HG03469 (cell line): ENCODE data around the gene NPAS4.
"Not testable (repeated sequence)": the region's sequence is repeated elsewhere in the genome, so short reads cannot be mapped to it uniquely, and the experiment has no call there.

ENCODE experiments used
- ATAC-seq: cut with Tn5 transposase; IDR thresholded peaks from one replicate; pipeline ENCODE4 v1.9.1; 2021; ENCODE audit warnings: mild to moderate bottlenecking, moderate library complexity, moderate number of reproducible peaks; ENCODE audit not compliant: unreplicated experiment

The NPAS4 gene

DNA sequence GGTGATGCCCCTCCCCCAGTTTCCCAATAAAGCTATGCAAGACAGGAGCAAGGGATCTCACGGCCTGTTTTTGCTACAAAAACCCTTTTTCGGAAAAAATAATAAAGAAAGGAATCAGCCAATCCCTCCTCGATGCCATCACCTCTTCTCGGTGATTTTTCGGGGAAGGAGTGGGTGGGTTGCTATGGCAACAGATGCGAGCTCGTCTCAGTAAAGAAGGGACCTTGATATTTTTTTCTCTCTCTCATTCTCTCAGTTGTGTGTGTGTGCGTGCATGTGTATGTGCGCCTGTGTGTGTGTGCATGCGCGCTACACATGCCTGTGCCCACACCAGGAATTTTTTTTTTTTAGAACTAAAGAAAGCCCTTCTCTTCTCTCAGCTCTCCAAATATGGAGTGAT is 3.8 kb upstream of the NPAS4 start:
- ATAC-seq = no peak

DNA sequence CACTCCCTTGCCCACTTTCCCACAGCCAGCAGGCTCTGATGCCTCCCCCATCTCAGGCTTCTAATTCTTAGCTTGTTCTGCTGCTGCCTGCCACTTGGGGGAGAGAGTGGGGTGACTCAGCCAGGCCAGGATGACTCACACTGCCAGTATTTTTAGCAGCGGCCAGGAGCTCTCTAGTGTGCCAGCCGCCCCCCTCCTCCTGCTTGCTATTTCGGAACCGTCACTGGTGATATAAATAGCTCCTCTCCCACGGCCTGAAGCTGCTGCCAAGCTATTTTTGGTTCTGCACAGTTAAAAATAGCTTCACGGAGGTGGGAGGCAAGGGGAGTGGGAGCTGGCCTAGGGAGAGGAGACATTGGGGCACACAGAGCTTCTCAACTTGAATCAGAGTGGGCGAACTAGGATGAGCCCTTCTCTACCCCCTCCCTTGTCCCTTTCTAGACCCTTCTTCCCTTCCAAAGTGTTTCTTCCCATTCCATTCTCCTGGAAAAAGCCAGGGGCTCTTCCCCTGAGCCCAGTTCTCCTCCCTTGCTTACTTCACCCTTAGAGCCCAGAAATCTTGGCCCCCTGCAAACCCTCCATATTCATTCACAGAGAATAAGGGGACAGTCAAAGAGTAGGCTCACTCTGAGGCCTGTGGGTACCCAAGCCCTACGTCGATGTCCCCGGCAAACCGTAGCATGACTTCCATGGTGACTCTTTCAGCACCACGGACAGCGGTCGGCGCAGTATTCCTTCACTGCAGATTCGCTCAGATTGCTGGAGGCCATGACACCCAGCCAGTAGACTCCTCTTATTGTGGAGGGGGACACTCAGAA is 2.5 kb upstream of the NPAS4 start:
- ATAC-seq = no peak

DNA sequence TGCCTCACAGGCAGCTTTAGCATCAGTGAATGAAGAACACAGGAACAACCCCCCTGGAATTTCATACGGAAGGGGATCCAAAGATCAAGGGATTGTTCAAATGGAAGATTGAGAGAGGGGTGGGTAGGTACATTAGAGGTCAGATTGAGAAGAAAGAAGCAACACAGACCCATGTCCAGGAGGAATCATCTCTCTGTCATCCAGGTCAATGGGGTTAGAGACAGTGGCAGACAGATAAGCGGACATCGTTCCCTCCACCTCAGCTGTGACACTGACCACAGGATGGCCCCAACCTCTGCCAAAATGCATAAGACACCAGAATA is 1.9 kb upstream of the NPAS4 start:
- no peak for ATAC-seq

DNA sequence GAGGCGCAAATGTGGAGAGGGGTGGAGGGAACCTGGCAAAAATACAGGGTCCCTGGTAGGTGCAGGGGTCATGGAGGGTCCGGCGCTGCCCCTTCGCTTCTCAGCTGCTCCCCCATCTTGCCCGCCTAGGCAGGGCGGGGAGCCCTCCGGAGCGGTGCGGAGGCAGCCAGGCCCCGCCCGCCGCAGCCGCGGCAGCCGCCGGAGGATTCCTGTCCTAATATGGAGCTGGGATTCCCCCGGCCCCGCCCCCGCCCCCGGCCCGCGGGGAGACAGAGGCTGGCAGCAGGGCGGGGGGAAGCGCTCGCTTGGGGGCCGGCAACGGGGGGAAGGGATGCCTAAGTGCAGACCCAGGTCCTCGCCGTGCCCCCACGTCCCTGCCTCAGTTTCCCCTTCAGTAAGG is 1.0 kb upstream of the NPAS4 start:
- ATAC-seq = no peak

DNA sequence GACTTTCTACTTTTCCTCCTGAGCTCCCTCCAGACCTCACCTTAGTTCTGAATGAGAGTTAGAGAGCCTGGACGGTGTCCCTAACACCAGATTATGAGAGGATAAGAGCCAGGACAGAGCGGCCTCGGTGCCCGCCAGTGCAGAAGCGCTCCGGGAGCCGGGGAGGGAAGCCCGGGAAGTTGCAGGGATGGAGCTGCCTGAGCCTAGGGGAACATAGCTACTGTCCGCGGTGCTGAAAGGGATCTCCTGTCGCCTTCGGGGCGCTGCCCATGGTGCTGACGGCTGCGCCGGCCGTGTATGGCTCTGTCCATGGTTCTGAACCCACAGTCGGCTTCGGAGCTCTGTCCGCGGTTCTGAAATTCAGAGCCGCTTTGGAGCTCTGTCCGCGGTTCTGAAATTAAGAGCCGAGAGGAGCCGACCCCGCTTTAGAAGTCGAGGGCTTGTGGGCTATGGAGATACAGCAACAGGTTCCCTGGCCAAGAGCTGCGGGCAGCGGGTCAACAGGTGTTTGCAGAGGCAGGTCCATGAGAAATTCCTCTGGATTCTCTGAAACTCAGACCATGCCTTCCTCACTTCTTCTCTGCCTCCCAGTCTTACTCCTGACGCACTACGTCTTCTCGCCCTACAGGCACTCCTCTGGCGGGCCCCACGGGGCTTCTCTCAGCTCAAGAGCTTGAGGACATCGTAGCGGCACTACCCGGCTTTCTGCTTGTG is 814 bp downstream of the NPAS4 start:
- no peak for ATAC-seq

DNA sequence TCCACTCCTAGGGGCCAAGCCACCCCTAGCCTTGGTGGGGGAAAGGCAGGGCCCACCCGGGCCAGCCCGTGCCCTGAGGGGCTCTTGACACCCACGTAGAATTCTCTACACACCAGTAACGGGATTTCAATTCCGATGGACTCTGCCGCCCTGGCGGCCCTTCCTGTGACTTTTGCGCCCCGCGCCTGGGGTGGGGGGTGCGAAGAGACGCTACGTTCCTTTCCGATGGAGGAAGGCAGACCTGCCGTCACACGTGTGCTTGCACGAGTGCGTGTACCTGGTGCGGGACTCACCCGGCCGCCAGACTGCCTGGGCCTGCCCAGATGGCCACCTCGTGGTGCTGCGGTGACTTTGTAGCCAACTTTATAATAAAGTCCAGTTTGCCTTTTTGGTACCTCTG is 5.5 kb downstream of the NPAS4 start:
- ATAC-seq = no peak

DNA sequence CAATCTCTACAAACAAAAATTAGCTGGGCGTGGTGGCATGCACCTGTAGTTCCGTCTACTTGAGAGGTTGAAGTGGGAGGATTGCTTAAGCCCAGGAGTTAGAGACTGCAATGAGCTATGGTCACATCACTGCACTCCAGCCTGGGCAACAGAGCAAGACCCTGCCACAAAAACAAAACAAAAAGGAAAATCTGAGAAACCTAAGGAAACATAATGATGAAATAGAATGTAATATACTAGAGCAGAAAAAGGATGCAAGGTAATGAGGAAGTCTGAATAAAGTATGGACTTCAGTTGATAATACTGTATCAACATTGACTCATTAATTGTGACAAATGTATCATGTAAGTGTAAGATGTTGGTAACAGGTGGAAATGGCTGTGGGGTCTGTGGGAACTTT is 8.1 kb downstream of the NPAS4 start:
- ATAC-seq = no peak

DNA sequence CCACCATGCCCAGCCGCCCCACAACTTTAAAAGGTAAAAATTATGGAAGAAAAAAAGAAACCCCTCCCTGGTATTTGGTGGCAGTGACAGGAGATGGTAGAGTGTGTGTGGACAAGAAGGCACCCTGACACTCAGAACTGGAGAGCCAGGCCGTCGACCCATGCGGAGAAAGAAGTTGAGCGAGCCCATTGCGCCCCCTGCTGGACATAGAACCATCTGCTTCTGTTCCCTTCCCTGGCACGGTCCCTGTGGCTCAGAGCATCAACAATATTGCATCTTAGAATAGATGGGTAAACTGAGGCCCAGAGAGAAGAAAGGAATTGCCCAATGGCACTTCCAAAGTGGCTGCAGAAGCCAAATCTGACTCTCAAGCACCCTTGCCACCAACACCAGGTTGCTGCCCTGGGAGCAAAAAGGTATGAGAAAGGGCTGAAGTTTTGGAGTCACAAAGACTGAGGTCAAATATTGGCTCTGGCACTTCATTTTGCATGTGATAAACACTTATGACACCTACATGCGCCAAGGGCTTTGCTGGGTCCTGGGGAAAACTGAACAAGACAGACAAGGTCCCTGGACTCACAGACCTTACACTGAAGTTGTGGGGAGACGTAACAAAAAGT is 9.3 kb downstream of the NPAS4 start:
- ATAC-seq = no peak

DNA sequence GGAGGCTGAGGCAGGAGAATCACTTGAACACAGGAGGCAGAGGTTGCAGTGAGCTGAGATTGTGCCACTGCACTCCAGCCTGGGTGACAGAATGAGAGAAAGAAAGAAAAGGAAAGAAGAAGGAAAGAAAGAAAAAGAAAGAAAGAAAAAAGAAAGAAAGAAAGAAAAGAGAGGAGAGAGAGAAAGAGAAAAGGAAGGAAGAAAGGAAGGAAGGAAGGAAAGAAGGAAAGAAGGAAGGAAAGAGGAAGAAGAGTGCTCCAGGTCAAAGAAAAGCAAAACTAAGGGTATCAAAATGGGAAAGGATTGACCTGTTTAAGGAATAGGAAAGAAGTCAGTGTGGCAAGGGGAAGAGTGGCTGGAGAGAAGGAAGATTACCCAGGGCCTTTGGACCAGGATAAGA is 10.5 kb downstream of the NPAS4 start:
- ATAC-seq = not testable (repeated sequence)

DNA sequence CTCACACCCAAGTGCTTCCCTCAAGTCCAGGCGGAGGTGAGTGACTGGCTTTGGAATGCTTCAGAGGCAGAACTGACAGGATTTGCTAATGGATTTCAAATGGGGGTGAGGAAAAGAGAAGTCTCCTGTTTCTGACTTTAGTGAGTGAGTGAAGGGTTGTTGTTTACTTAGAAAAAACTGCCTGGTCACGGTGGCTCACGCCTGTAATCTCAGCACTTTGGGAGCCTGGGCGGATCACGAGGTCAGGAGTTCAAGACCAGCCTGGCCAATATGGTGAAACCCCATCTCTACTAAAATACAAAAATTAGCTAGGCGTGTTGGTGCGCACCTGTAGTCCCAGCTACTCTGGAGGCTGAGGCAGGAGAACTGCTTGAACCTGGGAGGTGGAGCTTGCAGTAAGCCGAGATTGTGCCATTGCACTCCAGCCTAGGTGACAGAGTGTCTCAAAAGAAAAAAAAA is 11.1 kb downstream of the NPAS4 start:
- ATAC-seq = not testable (repeated sequence)

DNA sequence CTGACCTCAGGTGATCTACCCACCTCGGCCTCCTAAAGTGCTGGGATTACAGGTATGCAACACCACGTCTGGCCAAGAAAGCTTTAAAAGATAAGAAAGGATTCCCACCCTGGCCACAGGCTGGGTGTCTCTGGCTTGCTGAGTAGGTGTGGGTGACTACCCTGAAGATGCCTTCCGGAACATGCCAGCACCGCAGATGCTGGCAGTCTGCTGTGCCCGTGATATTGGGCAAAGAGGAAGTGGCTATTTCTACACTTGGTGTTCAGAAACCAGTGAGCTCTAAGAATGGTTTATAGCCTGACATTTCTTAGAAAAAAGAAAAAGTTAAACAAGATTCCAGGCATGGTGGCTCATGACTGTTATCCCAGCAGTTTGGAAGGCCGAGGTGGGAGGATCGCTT is 11.8 kb downstream of the NPAS4 start:
- ATAC-seq = no peak

DNA sequence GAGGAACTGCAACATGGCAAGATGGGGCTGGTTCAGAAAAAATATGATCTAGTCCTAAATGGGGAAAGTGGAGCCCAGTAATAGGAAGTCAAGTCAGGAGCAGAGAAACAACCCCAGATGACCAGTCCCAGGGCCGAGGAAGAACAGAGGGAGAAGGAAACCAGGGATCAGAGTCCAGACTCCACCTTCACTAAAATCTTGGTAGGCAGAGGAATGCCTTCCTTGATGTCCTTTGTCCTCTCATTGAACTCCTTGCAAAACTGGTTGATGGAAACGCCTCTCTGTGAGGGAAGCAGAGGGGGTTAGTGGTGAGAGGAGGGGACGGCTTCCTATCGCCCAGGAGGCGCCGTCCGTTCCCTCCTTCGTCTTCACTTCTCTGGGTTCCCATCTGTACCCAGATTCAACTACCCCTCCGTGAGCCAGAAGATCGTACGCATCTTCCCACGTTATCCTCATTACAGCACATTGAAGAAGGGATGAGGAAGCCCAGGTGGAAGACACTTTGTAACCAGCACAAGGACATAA is 17.2 kb downstream of the NPAS4 start:
- ATAC-seq = no peak

DNA sequence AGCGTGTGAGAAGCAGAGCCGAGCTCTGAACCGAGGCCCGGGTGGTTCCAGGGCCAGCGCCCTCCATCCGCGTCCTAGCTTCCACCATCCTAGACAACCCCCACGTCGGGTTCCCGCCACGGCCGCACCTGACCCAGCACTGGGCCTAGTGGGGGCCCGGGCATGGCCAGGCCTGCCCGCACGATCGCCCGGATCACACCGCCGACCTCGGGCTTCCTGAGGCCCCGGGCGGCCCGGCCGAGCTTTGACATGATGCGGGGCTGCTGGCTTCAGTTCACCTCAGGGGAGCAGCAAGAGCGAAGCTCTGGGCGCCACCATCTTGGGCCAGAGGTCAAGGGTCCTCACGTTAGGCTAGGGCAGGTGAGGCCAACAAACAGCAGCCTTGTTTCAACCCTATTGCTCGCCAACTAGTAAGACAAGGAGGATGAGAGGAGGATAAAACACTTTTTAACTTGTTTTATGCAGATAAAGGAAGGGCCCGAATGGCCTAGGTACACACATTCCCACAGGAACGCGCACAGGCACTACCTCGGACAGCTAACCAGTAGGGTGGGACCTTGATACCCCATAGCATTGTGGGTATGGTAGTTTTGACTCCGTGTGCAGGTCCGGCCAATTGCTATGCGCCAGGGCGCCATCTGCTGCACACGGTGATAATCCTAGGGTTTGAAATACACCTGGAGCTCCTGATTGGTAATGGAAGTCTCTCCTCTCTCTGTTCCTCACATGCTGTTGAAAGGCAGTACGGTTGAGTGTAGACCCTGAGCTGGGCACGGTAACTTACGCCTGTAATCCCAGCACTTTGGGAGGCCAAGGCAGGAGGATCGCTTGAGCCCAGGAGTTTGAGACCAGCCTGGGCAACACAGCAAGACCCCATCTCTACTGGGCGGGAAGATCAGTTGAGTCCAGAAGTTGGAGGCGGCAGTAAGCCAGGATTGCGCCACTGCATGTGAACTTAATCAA is 17.9 kb downstream of the NPAS4 start, which contains the start of gene MRPL11:
TSS of gene MRPL11 (minus strand) at position 345 of the 963 bp plus-strand sequence. CDS start at position 251, 94 bp downstream.
- peak; percentile 75 for ATAC-seq

DNA sequence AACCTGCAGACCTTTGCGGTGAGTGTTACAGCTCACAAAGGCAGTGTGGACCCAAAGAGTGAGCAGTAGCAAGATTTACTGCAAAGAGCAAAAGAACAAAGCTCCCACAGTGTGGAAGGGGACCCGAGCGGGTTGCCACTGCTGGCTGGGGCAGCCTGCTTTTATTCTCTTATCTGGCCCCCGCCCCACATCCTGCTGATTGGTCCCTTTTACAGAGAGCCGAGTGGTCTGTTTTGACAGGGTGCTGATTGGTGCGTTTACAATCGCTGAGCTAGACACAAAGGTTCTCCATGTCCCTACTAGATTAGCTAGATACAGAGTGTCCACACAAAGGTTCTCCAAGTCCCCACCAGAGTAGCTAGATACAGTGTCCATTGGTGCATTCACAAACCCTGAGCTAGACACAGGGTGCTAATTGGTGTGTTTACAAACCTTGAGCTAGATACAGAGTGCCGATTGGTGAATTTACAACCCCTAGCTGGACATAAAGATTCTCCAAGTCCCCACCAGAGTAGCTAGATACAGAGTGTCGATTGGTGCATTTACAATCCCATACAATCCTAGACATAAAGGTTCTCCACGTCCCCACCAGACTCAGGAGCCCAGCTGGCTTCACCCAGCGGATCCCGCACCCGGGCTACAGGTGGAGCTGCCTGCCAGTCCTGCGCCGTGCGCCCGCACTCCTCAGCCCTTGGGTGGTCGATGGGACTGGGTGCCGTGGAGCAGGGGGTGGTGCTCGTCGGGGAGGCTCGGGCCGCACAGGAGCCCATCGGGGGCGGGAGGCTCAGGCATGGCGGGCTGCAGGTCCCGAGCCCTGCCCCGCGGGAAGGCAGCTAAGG is 19.5 kb downstream of the NPAS4 start:
- ATAC-seq = not testable (repeated sequence)

DNA sequence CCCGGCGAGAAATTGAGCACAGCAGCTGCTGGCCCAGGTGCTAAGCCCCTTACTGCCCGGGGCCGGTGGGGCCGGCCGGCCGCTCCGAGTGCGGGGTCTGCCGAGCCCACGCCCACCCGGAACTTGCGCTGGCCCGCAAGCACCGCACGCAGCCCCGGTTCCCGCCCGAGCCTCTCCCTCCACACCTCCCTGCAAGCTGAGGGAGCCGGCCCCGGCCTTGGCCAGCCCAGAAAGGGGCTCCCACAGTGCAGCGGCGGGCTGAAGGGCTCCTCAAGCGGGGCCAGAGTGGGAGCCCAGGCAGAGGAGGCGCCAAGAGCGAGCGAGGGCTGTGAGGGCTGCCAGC is 20.1 kb downstream of the NPAS4 start:
- ATAC-seq = not testable (repeated sequence)

DNA sequence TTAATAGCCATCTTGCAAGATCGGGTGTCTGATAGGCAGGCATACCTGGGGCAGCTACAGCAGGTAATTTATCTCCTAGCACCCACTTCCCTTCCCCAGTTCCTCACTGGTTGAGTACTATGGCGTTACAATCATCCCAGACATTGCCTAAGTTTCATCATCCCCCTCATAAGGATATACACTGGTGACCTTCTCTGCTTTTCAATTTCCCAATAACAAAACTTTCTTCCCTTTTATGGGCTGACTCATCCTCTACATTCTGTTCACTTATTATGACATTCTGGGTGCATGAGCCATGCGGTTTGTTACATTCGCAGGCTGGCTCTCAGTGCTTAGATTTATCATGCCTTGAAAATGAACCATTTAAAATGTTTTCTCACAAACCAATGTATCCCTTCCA is 22.8 kb downstream of the NPAS4 start:
- no peak for ATAC-seq

DNA sequence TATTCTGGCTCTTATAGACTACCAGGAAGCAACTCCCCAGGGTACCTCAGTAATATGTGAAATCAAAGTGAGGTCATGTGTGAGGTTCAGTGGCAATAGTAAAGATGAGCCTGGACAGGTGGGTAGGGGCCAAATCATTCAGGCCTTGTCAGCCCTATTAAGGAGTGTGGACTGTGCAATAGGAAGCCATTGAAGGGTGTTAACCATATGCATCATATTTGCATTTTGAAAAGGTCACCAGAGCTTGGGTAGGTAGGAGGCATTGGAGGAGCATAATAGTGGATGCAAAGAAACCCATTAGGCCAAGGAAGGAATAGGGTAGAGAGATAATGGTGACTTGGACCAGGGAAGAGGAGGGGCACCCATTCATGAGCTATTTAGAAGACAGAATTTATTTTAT is 26.2 kb downstream of the NPAS4 start:
- ATAC-seq = no peak

DNA sequence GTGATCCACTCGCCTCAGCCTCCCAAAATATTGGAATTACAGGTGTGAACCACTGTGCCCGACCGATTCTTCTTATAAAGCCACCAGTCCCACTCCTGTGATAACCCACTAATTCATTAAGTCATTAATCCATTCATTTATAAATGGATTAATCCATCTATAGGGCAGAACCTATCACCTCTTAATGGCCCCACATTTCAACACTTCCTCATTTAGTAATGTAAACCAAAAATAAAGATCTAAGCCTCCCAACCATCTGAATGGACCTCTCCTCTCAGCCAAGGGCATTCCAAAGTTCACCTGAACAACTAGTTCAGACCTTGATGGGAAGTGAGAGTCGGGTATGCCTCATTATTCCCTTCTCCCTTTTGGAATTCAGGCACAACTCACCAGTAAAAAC is 27.7 kb downstream of the NPAS4 start:
- no peak for ATAC-seq

DNA sequence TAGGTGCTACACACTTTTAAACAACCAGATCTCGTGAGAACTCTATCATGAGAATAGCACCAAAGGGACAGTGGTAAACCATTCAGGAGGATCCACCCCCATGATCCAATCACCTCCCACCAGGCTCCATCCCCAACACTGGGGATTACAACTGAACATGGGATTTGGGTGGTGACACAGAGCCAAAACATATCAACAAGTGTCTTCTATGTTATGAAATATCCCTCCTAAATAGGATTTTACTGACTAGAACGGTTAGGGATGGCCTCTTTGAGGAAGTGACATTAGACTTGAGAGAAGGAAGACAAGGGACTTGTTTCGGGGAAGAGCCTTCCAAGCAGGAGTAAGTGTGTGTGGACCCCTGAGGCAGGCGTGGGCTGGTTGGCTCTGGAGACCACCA is 29.7 kb downstream of the NPAS4 start:
- ATAC-seq = no peak

DNA sequence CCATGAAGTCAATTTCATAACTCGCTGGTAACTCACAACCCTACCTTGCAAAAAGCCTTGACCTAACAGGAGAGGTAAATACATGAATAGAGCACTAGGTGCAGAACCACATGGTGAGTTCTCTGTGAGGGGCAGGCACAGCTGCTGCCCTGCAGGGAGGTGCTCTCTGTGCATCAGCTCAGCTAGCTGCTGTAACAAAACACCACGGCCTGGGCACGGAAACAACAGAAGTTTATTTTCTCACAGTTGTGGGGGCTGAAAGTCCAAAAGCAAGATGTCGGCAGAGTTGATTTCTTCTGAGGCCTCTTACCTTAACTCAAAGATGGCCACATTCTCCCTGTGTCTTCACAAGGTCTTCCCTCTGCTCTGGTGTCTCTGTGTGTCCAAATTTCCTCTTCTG is 30.8 kb downstream of the NPAS4 start:
- ATAC-seq = no peak
